Measurements from ENCODE around the gene HSPA6. TPM values are rescaled to one million over a fixed set of nuclear protein-coding genes. Genes with fewer than 3 reads are reported as not detected.
"Not testable (repeated sequence)": the region's sequence is repeated elsewhere in the genome, so short reads cannot be mapped to it uniquely, and the experiment has no call there.

Gene HSPA6
- total RNA-seq, 1 donor: under 0.01 TPM

- no peak overlapping the region for H3K4me3 ChIP-seq (ENCODE audit: low read depth, low read length)
- TF ChIP-seq CTCF (IDR thresholded peaks at IDR 0.05; ENCODE audit: insufficient read depth, low read depth, low read length): no peak
- DNase-seq (ENCODE audit: low read depth): no peak
These were observed 21.0 kb upstream of the HSPA6 start for GRCh38 chr1:161503394-161503748.

DNA sequence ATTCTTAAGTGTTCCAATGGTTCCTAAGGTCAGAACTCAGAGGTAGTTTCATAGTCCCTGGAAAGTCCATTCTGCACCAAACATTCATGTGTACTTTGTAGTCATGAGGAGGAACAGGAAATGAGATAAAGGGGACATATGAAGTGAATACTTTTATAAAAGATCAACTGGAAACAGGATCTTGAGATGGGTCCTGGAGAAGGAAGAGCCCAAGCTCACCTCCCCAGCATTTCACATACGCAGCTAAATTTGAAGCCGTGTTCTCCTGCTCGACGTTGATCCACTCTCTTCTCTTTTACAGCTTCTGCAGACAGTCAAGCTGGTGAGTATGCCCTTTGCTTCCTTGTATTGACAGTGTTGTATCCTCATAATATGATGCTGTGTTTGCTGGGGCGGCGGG, 18.7 kb upstream of the HSPA6 start:
- DNase-seq (ENCODE audit: low read depth): no peak
- H3K4me3 ChIP-seq (ENCODE audit: low read depth, low read length): no peak overlapping the region
- no peak for TF ChIP-seq CTCF (IDR thresholded peaks at IDR 0.05; ENCODE audit: insufficient read depth, low read depth, low read length)

DNA sequence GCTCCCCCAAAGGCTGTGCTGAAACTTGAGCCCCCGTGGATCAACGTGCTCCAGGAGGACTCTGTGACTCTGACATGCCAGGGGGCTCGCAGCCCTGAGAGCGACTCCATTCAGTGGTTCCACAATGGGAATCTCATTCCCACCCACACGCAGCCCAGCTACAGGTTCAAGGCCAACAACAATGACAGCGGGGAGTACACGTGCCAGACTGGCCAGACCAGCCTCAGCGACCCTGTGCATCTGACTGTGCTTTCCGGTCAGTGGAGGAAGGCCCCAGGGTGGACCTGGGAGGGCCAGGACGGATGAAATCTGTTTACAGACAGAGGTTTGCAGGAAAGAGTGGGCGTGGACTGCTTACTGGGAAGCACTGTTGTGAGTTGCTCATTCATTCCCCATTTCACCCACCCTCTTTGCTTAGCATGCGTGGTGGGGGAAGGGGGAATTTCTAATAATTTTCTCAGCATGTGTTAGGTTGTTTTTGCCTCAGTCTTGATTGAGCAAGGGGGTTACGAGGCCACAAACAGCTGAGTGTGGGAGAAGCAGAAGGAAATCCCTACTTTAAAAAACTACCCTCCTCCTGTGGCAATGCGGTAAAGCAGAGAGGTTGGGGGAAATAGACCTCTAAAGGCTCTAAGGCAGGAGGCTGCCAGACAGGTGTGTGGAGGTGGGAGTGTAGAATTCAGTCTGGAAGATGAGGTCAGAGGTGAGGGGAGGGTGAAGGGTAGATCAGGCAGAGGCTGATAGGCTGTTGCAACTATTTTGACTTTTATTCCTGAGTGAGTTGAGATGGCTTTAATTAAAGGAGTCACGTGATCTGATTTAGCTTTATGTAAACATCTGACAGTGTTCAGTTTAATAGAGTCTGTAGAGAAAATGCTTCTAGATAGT, 17.8 kb upstream of the HSPA6 start:
- DNase-seq (ENCODE audit: low read depth): peak; percentile 51
- H3K4me3 ChIP-seq (ENCODE audit: low read depth, low read length): no peak overlapping the region
- no peak for TF ChIP-seq CTCF (IDR thresholded peaks at IDR 0.05; ENCODE audit: insufficient read depth, low read depth, low read length)

- TF ChIP-seq CTCF (IDR thresholded peaks at IDR 0.05; ENCODE audit: insufficient read depth, low read depth, low read length): no peak
- no peak for DNase-seq (ENCODE audit: low read depth)
- no peak overlapping the region for H3K4me3 ChIP-seq (ENCODE audit: low read depth, low read length)
These were observed 13.9 kb upstream of the HSPA6 start for GRCh38 chr1:161510477-161510876.

GRCh38 chr1:161511018-161511755, 13.2 kb upstream of the HSPA6 start:
- H3K4me3 ChIP-seq (ENCODE audit: low read depth, low read length): no peak overlapping the region
- no peak for TF ChIP-seq CTCF (IDR thresholded peaks at IDR 0.05; ENCODE audit: insufficient read depth, low read depth, low read length)
- DNase-seq (ENCODE audit: low read depth): no peak

- no peak overlapping the region for H3K4me3 ChIP-seq (ENCODE audit: low read depth, low read length)
- DNase-seq (ENCODE audit: low read depth): no peak
- TF ChIP-seq CTCF (IDR thresholded peaks at IDR 0.05; ENCODE audit: insufficient read depth, low read depth, low read length): no peak
These were observed 12.6 kb upstream of the HSPA6 start for GRCh38 chr1:161511756-161512060.

DNA sequence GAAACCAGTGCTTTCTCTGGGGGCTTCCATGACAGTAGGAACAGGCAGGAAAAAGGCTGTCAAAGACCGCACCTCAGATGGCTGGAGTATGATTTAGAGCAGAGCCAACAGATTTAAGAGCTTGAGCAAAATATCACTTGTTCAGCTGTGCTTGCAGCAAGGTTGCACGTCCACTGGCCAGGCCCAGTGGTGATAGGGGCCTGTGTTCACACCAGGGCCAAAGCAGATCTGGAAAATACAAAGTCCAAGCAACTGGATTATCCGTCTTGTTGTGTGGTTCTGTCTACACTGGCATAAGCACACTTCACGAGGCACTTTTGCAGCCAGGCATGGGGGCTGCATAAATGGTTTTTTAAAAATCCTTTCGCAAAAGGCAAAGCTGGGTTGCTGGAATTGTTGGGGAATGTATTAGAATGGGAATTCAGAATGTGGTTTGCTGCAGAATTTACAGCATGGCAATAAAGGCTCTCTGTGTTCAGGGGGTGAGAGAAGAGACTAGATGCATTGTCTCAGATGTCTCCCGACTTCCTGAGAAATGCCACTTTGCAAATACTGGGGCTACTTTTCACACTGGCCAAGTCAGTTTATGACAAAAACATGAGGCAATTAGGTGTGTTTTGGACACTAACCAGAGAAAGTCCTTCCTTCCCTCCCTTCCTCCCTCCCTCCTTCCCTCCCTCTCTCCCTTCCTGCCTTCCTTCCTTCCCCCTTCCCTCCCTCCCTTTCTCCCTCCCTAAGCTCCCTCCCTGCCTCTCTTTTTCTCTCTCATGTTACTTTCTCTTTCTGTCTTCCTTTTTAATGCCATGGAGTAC, 11.5 kb upstream of the HSPA6 start:
- DNase-seq (ENCODE audit: low read depth); H3K4me3 ChIP-seq (ENCODE audit: low read depth, low read length): not testable (repeated sequence)

GRCh38 chr1:161513448-161513780, 10.9 kb upstream of the HSPA6 start:
- not testable (repeated sequence) for H3K4me3 ChIP-seq (ENCODE audit: low read depth, low read length); DNase-seq (ENCODE audit: low read depth)

DNA sequence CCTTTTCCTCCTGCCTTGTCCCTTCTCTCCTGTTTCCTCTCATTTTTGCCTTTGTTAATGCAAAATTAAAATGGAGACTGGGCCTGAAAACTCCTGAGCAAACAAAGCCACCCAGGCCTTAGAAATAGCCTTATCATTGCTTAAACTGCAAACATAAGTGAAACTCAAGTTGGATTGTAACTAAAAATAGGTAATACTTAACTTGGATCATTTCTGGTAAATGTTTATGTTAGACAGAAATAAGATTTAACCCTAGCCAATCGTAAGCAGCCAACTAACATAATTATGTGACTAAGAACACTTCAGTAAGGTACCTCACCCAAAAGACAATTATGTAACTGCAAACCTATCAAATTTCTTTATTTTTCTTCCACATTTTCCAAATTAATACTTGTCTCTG, 10.4 kb upstream of the HSPA6 start:
- DNase-seq (ENCODE audit: low read depth); H3K4me3 ChIP-seq (ENCODE audit: low read depth, low read length): not testable (repeated sequence)

- H3K4me3 ChIP-seq (ENCODE audit: low read depth, low read length); DNase-seq (ENCODE audit: low read depth): not testable (repeated sequence)
These were observed 1.1 kb upstream of the HSPA6 start for GRCh38 chr1:161523041-161523816.

Measured in fibroblast of villous mesenchyme (primary cell).